AG09319 (cell line): ENCODE results near the gene SLC9A9.
"Not testable (repeated sequence)": the region's sequence is repeated elsewhere in the genome, so short reads cannot be mapped to it uniquely, and the experiment has no call there.

Experiments
- DNase-seq: peaks from one replicate; pipeline ENCODE4 v3.0.0-alpha.2; 2010; ENCODE audit warnings: low read depth; ENCODE audit errors: extremely low read depth
- TF ChIP-seq, protein P1 (sequence below): IDR thresholded peaks from 2 replicates; pipeline ENCODE4 v1.5.1; 2011; ENCODE audit warnings: low read depth, mild to moderate bottlenecking, inconsistent platforms, low read length, moderate library complexity

Gene SLC9A9

GRCh38 chr3:143885780-143886427 lies 37.6 kb upstream of the SLC9A9 start:
- peak; percentile 14 for DNase-seq
- TF ChIP-seq, protein P1, sequence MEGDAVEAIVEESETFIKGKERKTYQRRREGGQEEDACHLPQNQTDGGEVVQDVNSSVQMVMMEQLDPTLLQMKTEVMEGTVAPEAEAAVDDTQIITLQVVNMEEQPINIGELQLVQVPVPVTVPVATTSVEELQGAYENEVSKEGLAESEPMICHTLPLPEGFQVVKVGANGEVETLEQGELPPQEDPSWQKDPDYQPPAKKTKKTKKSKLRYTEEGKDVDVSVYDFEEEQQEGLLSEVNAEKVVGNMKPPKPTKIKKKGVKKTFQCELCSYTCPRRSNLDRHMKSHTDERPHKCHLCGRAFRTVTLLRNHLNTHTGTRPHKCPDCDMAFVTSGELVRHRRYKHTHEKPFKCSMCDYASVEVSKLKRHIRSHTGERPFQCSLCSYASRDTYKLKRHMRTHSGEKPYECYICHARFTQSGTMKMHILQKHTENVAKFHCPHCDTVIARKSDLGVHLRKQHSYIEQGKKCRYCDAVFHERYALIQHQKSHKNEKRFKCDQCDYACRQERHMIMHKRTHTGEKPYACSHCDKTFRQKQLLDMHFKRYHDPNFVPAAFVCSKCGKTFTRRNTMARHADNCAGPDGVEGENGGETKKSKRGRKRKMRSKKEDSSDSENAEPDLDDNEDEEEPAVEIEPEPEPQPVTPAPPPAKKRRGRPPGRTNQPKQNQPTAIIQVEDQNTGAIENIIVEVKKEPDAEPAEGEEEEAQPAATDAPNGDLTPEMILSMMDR = peak; percentile 86

DNA sequence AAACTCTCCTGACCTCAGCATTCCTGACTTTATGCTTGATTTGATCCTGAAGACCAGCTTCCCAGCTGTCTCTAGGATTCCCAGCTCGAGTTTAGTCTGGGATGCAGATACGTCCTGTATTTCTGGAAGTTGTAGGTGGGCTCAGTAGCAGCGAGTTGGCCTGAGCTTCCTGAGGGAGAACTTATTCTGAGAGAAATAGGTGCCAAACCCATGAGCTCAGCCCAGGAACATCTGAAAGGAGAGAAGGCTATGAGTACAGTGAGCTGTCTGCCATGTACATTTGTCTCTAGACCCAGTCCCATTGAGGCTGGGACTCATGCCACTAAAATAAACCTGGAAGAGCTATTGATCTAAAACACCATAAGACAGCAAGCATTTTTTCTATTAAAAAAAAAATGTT lies 36.6 kb upstream of the SLC9A9 start:
- no peak for DNase-seq
- TF ChIP-seq, protein P1 = no peak

DNA sequence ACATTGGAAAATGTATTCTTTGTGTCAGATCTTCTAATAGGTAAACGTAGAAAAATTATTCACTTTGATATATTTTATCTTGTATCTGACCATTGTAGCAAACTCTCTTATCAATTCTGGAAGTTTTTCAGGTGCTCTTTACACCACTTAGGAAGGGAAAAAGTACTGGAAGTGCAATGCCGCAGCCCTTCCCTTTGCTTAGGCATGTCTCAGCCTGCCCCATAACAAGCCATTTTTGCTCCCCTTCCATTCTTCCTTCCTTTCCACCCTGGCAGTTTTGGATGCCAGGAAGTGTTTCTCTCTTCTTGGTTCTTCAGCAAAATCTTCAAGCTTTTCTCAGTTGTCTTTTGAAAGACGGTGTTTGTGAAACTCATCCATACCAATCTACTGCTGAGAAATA lies 34.9 kb upstream of the SLC9A9 start:
- no peak for DNase-seq
- TF ChIP-seq, protein P1 = no peak

- TF ChIP-seq, protein P1 = no peak
- DNase-seq = no peak
These were observed 32.8 kb upstream of the SLC9A9 start for GRCh38 chr3:143881095-143881494.

DNA sequence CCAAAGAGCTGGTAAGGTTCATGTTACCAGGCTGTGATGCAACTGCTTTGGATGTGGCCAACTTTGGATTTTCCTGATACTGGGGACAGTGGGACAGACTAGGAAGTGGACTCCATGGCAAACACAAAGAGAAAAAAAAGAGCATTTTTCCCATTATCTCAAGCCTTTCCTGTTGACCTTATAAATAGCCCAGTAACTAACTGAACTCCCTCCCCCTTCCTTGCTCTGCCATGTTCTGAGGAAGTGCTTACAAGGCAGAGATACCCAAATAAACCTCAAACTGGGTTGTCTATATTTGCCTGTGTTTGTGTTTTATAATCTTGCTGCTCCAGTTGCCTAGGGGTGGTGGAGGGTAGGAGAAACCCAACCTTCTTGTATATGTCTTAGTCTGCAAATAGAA lies 27.3 kb upstream of the SLC9A9 start:
- no peak for DNase-seq
- TF ChIP-seq, protein P1 = no peak

DNA sequence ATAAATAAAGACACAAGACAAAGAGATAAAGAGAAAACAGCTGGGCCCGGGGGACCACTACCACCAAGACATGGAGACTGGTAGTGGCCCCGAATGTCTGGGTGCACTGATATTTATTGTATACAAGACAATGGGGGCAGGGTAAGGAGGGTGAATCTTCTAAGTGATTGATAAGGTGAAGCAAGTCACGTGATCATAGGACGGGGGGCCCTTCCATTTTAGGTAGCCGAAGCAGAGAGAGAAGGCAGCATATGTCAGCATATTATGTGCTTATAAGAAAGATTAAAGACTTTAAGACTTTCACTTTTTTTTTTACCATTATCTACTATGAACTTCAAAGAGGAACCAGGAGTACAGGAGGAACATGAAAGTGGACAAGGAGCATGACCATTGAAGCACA lies 25.3 kb upstream of the SLC9A9 start:
- not testable (repeated sequence) for DNase-seq

- no peak for DNase-seq
- TF ChIP-seq, protein P1 = no peak
These were observed 17.0 kb upstream of the SLC9A9 start for GRCh38 chr3:143865302-143865701.
